Activated T-cell treated with anti-CD3 and anti-CD28 coated beads, Interleukin-2, amount 50 U/mL, for 72 hours (primary cell): ENCODE measurements around the gene XRCC1. TPM values are rescaled to one million over a fixed set of nuclear protein-coding genes. Genes with fewer than 3 reads are reported as not detected.
A peak's percentile ranks its signal among the peaks of the same experiment; 100 is the strongest.
"Not testable (repeated sequence)": the region's sequence is repeated elsewhere in the genome, so short reads cannot be mapped to it uniquely, and the experiment has no call there.

Source experiments
- ATAC-seq, 2 donors: fragments of 150-1000 bp; cut with Tn5 transposase; replicated peaks in 1 of 2; 2 replicates each; pipeline ENCODE4 v1.10.0; 2021; ENCODE audit warnings: moderate library complexity in 2 of 2, mild to moderate bottlenecking in 1 of 2
- DNase-seq, 2 donors: peaks; one replicate each; pipeline ENCODE4 v3.0.0; 2021 to 2022; ENCODE audit warnings: mixed read lengths in 1 of 2
- H3K27ac Mint-ChIP-seq: one replicate; pipeline ENCODE4 v1.8.0; 2022; ENCODE audit warnings: mild to moderate bottlenecking, moderate library complexity, mixed read lengths
- H3K27me3 Mint-ChIP-seq: one replicate; pipeline ENCODE4 v1.8.0; 2022; ENCODE audit warnings: low read depth, mixed read lengths
- H3K36me3 Mint-ChIP-seq, 2 donors: one replicate each; pipeline ENCODE4 v1.8.0; 2022; ENCODE audit warnings: mixed read lengths in 2 of 2, mild to moderate bottlenecking in 1 of 2; ENCODE audit not compliant: insufficient read depth in 2 of 2
- H3K4me1 Mint-ChIP-seq: one replicate; pipeline ENCODE4 v1.8.0; 2022; ENCODE audit warnings: low read depth, mixed read lengths
- H3K4me3 Mint-ChIP-seq, 2 donors: one replicate each; pipeline ENCODE4 v1.8.0; 2022; ENCODE audit warnings: mild to moderate bottlenecking in 2 of 2, mixed read lengths in 2 of 2, moderate library complexity in 2 of 2
- H3K9me3 Mint-ChIP-seq, 2 donors: one replicate each; pipeline ENCODE4 v1.8.0; 2022; ENCODE audit warnings: mixed read lengths in 2 of 2
- total RNA-seq, 2 donors: library from RNA; stranded (reverse); gene quantifications; one replicate each; pipeline ENCODE4 v1.2.3, GENCODE V29; 2022

XRCC1 gene
- total RNA-seq, 2 donors from 2014 or later, result 58.4 to 66.7 TPM

GRCh38 chr19:43595999-43596841, 20.9 kb upstream of the XRCC1 start, which contains the start of the genes IRGQ and ZNF576:
IRGQ (minus strand) TSS chr19:43596134; CDS start chr19:43595338, 796 bp downstream.
ZNF576 (plus strand) TSS chr19:43596595; CDS start chr19:43597109, 514 bp downstream.
- peak; percentile 100 for DNase-seq
- peak within 1 kb of the TSS; percentile 100 for H3K27ac Mint-ChIP-seq
- H3K4me3 Mint-ChIP-seq, result peak within 1 kb of the TSS; percentile 98 to 99
- peak; percentile 84 to 87 for ATAC-seq
- H3K9me3 Mint-ChIP-seq, result no peaks in the 10 kb centered on the region
- H3K4me1 Mint-ChIP-seq, result peaks cover 35% of the 10 kb centered on the region
- peaks cover 6 to 15% of the 10 kb centered on the region in 2 donors for H3K36me3 Mint-ChIP-seq
- H3K27me3 Mint-ChIP-seq, result no peaks in the 10 kb centered on the region

- Mint-ChIP-seq H3K4me3 (peak overlapping the region; percentile 98 to 99), H3K9me3 (no peaks in the 10 kb centered on the region), H3K27ac (peak overlapping the region; percentile 100), H3K27me3 (no peaks in the 10 kb centered on the region), H3K4me1 (peaks cover 37% of the 10 kb centered on the region), H3K36me3 (peaks cover 6 to 17% of the 10 kb centered on the region in 2 donors)
- peak; percentile 25 to 31 for ATAC-seq
- peak in 1 of 2 donors; percentile 39 for DNase-seq
These were observed 20.3 kb upstream of the XRCC1 start for GRCh38 chr19:43595605-43595998.

GRCh38 chr19:43594710-43595604, 19.6 kb upstream of the XRCC1 start:
- Mint-ChIP-seq H3K4me1 (peaks cover 41% of the 10 kb centered on the region), H3K27me3 (no peaks in the 10 kb centered on the region), H3K4me3 (peak overlapping the region; percentile 98 to 99), H3K36me3 (peaks cover 6 to 17% of the 10 kb centered on the region in 2 donors), H3K9me3 (no peaks in the 10 kb centered on the region), H3K27ac (peak overlapping the region; percentile 100)
- DNase-seq, result peak; percentile 79 to 81
- peak; percentile 56 to 58 for ATAC-seq

- H3K4me3 Mint-ChIP-seq, result peak overlapping the region; percentile 98 to 99
- no peak for DNase-seq
- H3K9me3 Mint-ChIP-seq, result no peaks in the 10 kb centered on the region
- H3K4me1 Mint-ChIP-seq, result peaks cover 48% of the 10 kb centered on the region
- peaks cover 6 to 16% of the 10 kb centered on the region in 2 donors for H3K36me3 Mint-ChIP-seq
- peak overlapping the region; percentile 94 for H3K27ac Mint-ChIP-seq
- no peak for ATAC-seq
- no peaks in the 10 kb centered on the region for H3K27me3 Mint-ChIP-seq
These were observed 18.9 kb upstream of the XRCC1 start for GRCh38 chr19:43594081-43594697.

GRCh38 chr19:43592800-43593350, 17.5 kb upstream of the XRCC1 start:
- Mint-ChIP-seq H3K4me1 (peaks cover 45% of the 10 kb centered on the region), H3K4me3 (peak overlapping the region in 1 of 2 donors; percentile 55), H3K36me3 (peaks cover 6 to 13% of the 10 kb centered on the region in 2 donors), H3K27ac (no peak overlapping the region), H3K27me3 (no peaks in the 10 kb centered on the region), H3K9me3 (no peaks in the 10 kb centered on the region)
- ATAC-seq (no peak), DNase-seq (no peak)

GRCh38 chr19:43591904-43592772, 16.8 kb upstream of the XRCC1 start:
- no peak for DNase-seq
- Mint-ChIP-seq H3K9me3 (no peaks in the 10 kb centered on the region), H3K4me1 (peaks cover 42% of the 10 kb centered on the region), H3K4me3 (no peak overlapping the region), H3K27ac (no peak overlapping the region), H3K27me3 (no peaks in the 10 kb centered on the region), H3K36me3 (peaks cover 6 to 13% of the 10 kb centered on the region in 2 donors)
- no peak for ATAC-seq

GRCh38 chr19:43589678-43590077, 14.4 kb upstream of the XRCC1 start:
- Mint-ChIP-seq H3K36me3 (peaks cover 5 to 13% of the 10 kb centered on the region in 2 donors), H3K27me3 (no peaks in the 10 kb centered on the region), H3K9me3 (no peaks in the 10 kb centered on the region), H3K4me3 (no peak overlapping the region), H3K27ac (no peak overlapping the region), H3K4me1 (peaks cover 36% of the 10 kb centered on the region)
- no peak for DNase-seq
- ATAC-seq, result peak in 1 of 2 donors; percentile 31

- ATAC-seq (no peak), DNase-seq (no peak)
- Mint-ChIP-seq H3K36me3 (peaks cover 5 to 13% of the 10 kb centered on the region in 2 donors), H3K4me1 (peaks cover 36% of the 10 kb centered on the region), H3K4me3 (no peak overlapping the region), H3K27ac (peak overlapping the region; percentile 28), H3K9me3 (no peaks in the 10 kb centered on the region), H3K27me3 (no peaks in the 10 kb centered on the region)
These were observed 13.9 kb upstream of the XRCC1 start for GRCh38 chr19:43589277-43589676.

- not testable (repeated sequence) for DNase-seq, H3K27me3 Mint-ChIP-seq, ATAC-seq, H3K9me3 Mint-ChIP-seq, H3K36me3 Mint-ChIP-seq, H3K4me3 Mint-ChIP-seq, H3K27ac Mint-ChIP-seq
- H3K4me1 Mint-ChIP-seq, result peaks cover 24% of the 10 kb centered on the region
These were observed 11.7 kb upstream of the XRCC1 start for GRCh38 chr19:43587029-43587428.

- Mint-ChIP-seq H3K9me3 (no peaks in the 10 kb centered on the region), H3K27ac (no peak overlapping the region), H3K27me3 (no peaks in the 10 kb centered on the region), H3K4me3 (no peak overlapping the region), H3K4me1 (peaks cover 24% of the 10 kb centered on the region), H3K36me3 (peaks cover 0 to 2% of the 10 kb centered on the region in 2 donors)
- DNase-seq (no peak), ATAC-seq (no peak)
These were observed 11.0 kb upstream of the XRCC1 start for GRCh38 chr19:43586346-43586745.

GRCh38 chr19:43584484-43584883, 9.2 kb upstream of the XRCC1 start:
- ATAC-seq, result no peak
- Mint-ChIP-seq H3K36me3 (peaks cover 0 to 3% of the 10 kb centered on the region in 2 donors), H3K9me3 (no peaks in the 10 kb centered on the region), H3K27ac (peak overlapping the region; percentile 30), H3K4me1 (peaks cover 22% of the 10 kb centered on the region), H3K4me3 (no peak overlapping the region), H3K27me3 (no peaks in the 10 kb centered on the region)
- no peak for DNase-seq

- no peaks in the 10 kb centered on the region for H3K9me3 Mint-ChIP-seq
- ATAC-seq, result no peak
- H3K4me1 Mint-ChIP-seq, result peaks cover 24% of the 10 kb centered on the region
These were observed 7.2 kb upstream of the XRCC1 start for GRCh38 chr19:43582495-43582894.

More at GRCh38 chr19:43582495-43582894, 7.2 kb upstream of the XRCC1 start:
- no peak overlapping the region for H3K4me3 Mint-ChIP-seq
- H3K27me3 Mint-ChIP-seq, result no peaks in the 10 kb centered on the region
- no peak for DNase-seq
- peaks cover 0 to 3% of the 10 kb centered on the region in 2 donors for H3K36me3 Mint-ChIP-seq
- H3K27ac Mint-ChIP-seq, result no peak overlapping the region
